Type B pancreatic cell (in vitro differentiated cells): ENCODE results near the gene NIFK. TPM values are rescaled to one million over a fixed set of nuclear protein-coding genes. Genes with fewer than 3 reads are reported as not detected.

Source experiments
- DNase-seq: peaks from one replicate; pipeline ENCODE4 v3.0.0; 2021; ENCODE audit warnings: mixed read lengths; ENCODE audit not compliant: unreplicated experiment; ENCODE audit errors: extremely low spot score
- H3K27ac Mint-ChIP-seq: 2 replicates; pipeline ENCODE4 v1.8.0; 2021; ENCODE audit warnings: mild to moderate bottlenecking, mixed read lengths
- H3K27me3 Mint-ChIP-seq: 2 replicates; pipeline ENCODE4 v1.8.0; 2021; ENCODE audit warnings: mixed read lengths
- H3K36me3 Mint-ChIP-seq: 2 replicates; pipeline ENCODE4 v1.8.0; 2021; ENCODE audit warnings: mixed read lengths
- H3K4me1 Mint-ChIP-seq: one replicate; pipeline ENCODE4 v1.8.0; 2021; ENCODE audit warnings: mixed read lengths; ENCODE audit not compliant: unreplicated experiment
- H3K4me3 Mint-ChIP-seq: 2 replicates; pipeline ENCODE4 v1.8.0; 2021; ENCODE audit warnings: mild to moderate bottlenecking, mixed read lengths
- H3K9me3 Mint-ChIP-seq: 2 replicates; pipeline ENCODE4 v1.8.0; 2021; ENCODE audit warnings: mixed read lengths
- total RNA-seq: library from RNA; stranded (reverse); gene quantifications from 2 replicates; pipeline ENCODE4 v1.2.1, GENCODE V29; 2021; ENCODE audit warnings: low replicate concordance
- TF ChIP-seq, protein P1 (sequence below): fragments of 200-600 bp; sonication (generic); conservative IDR thresholded peaks from 2 replicates; pipeline ENCODE4 v1.5.0; 2021; ENCODE audit warnings: antibody characterized with exemption, mild to moderate bottlenecking

Gene NIFK
- total RNA-seq, 1 donor from 2014 or later = 60.9 TPM

DNA sequence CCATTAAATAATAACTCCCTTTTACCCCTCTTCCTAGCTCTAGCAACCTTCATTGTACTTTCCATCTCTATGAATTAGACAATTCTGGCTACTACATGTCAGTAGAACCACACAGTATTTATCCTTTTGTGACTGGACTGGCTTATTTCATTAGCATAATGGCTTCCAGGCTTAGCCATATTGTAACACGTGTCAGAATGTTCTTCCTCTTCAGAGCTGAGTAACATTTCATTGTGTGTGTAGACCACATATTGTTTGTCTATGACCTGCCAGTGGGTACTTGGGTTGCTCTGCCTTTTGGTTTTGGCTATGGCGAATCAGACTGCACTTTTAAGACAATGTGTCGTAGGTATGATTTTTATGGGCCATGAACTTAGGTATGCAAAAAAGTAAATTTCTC, 39.7 kb upstream of the NIFK start:
- TF ChIP-seq, protein P1, sequence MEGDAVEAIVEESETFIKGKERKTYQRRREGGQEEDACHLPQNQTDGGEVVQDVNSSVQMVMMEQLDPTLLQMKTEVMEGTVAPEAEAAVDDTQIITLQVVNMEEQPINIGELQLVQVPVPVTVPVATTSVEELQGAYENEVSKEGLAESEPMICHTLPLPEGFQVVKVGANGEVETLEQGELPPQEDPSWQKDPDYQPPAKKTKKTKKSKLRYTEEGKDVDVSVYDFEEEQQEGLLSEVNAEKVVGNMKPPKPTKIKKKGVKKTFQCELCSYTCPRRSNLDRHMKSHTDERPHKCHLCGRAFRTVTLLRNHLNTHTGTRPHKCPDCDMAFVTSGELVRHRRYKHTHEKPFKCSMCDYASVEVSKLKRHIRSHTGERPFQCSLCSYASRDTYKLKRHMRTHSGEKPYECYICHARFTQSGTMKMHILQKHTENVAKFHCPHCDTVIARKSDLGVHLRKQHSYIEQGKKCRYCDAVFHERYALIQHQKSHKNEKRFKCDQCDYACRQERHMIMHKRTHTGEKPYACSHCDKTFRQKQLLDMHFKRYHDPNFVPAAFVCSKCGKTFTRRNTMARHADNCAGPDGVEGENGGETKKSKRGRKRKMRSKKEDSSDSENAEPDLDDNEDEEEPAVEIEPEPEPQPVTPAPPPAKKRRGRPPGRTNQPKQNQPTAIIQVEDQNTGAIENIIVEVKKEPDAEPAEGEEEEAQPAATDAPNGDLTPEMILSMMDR = no peak
- Mint-ChIP-seq H3K27ac (no peak overlapping the region), H3K4me1 (peaks cover 18% of the 10 kb centered on the region), H3K9me3 (no peaks in the 10 kb centered on the region), H3K36me3 (no peaks in the 10 kb centered on the region), H3K27me3 (no peaks in the 10 kb centered on the region), H3K4me3 (no peak overlapping the region)
- DNase-seq = no peak

DNA sequence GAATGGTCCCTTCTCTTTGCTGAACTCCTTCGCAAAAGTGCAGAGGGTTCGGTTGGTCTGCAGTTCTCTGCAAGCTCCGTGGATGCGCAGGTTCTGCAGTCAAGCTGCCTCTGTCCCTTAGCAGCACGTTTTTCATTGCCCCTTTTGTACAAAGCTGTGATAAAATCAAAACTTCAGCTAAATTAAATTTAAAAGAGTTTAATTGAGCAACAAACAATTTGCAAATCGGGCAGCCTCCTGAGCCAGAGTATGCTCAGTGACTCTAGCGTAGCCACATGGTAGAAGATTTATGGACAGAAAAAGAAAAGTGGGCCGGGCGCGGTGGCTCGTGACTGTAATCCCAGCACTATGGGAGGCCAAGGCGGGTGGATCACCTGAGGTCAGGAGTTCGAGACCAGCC, 37.6 kb upstream of the NIFK start:
- Mint-ChIP-seq H3K27ac (no peak overlapping the region), H3K9me3 (no peaks in the 10 kb centered on the region), H3K27me3 (no peaks in the 10 kb centered on the region), H3K4me3 (no peak overlapping the region), H3K4me1 (peaks cover 18% of the 10 kb centered on the region), H3K36me3 (no peaks in the 10 kb centered on the region)
- DNase-seq = no peak
- TF ChIP-seq, protein P1 = no peak

DNA sequence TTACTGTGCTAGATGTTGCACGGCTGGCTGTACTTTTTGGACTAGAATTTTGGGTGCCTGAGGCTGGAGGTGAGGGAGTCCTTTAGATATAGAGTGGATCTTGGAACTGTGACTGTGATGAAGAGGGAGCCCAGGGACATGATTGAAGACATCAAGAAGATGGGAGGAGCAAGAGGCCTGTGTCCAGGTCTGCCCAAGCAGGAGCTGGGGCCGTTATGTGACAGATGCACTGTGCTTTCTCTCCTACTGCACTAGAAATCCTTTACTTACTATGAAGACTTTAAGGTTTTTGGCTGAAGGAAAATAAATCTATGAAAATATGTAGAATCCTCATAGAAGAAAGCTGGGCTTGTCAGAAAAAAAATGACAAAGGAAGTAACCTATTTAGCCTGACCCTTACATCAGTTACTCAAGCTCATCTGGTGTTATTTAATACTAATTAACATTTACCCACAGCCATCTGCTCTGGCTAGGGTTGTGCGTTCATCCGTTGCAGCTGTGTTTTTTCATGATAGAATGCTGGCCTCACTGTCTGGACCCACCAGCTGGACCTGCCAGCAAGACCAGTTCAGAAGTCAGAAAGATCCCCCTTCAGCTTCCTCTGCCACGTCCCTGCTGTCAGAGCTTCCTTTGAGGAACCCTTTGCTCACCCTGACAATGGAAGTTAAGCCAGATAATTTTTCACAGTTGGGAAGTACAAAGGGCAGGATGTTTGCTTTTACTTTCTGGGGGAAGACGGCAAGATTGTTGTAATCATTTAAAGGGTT, 35.5 kb upstream of the NIFK start:
- Mint-ChIP-seq H3K27ac (peak overlapping the region; percentile 9), H3K9me3 (no peaks in the 10 kb centered on the region), H3K4me3 (peak overlapping the region; percentile 5), H3K4me1 (peaks cover 18% of the 10 kb centered on the region), H3K36me3 (peaks cover 8% of the 10 kb centered on the region), H3K27me3 (no peaks in the 10 kb centered on the region)
- no peak for DNase-seq
- TF ChIP-seq, protein P1 = no peak

DNA sequence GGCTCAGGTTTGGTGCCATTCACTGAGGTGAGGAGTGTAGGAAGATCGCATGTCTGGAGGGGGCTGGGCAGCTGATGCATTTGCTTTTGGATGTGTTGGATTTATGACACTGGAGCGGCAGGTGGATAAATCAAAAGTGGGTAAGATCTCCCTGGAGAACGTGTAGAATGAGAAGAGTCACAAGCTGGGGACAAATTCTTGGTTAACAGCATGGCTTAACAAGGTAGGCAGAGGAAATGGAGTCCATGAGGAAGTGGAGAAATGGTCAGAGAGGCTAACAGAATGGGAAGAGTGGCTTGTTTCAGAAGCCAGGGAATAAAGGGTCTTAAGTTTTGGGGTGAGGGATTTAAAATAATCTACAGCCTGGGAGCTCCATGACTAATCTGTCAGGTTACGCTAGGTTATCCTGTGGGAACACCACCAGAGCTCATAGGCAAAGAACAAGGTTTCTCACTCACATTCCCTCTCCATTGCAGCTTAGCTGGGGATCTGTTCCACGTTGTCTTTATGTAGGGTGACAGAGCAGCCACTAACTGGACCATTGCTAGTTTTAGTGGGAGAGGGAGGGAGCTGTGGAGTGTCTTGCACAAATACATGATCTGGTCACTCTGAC, 31.6 kb upstream of the NIFK start:
- DNase-seq = no peak
- TF ChIP-seq, protein P1 = no peak
- Mint-ChIP-seq H3K4me3 (no peak overlapping the region), H3K36me3 (peaks cover 30% of the 10 kb centered on the region), H3K4me1 (peaks cover 17% of the 10 kb centered on the region), H3K9me3 (no peaks in the 10 kb centered on the region), H3K27ac (no peak overlapping the region), H3K27me3 (no peaks in the 10 kb centered on the region)

DNA sequence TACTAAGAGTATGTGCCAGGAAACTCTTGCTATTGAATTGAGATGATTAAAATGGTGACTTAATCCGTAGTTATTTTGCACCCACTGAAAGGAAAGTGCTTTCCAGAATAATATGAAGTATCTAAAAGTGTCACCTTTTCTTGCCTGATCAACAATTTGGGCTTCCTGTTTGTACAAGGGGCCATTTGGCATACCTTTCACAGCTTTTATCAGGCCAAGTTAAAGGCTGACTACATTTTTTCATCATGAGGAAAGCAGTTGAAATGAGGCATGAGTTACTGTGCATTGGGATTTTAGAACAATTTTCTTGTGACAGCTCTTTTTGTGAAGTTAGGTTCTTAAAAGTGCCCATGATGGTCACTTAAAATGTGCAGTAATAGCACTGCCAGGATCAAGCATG, 29.9 kb upstream of the NIFK start:
- Mint-ChIP-seq H3K36me3 (peaks cover 34% of the 10 kb centered on the region), H3K9me3 (no peaks in the 10 kb centered on the region), H3K27ac (no peak overlapping the region), H3K27me3 (no peaks in the 10 kb centered on the region), H3K4me1 (peaks cover 3% of the 10 kb centered on the region), H3K4me3 (no peak overlapping the region)
- TF ChIP-seq, protein P1 = no peak
- no peak for DNase-seq
